Stimulated activated naive CD8-positive, alpha-beta T cell treated with anti-CD3 and anti-CD28 coated beads, Interleukin-15, amount 100 ng/mL, for 72 hours (primary cell): ENCODE results near the gene GRB10.
"Not testable (repeated sequence)": the region's sequence is repeated elsewhere in the genome, so short reads cannot be mapped to it uniquely, and the experiment has no call there.

Experiments
- ATAC-seq: fragments of 150-1000 bp; cut with Tn5 transposase; 2 replicates; pipeline ENCODE4 v1.10.0; 2021; ENCODE audit warnings: mild to moderate bottlenecking, moderate library complexity
- DNase-seq, 2 donors: peaks; one replicate each; pipeline ENCODE4 v3.0.0; 2021 to 2022
- H3K27ac Mint-ChIP-seq, 2 donors: one replicate each; pipeline ENCODE4 v1.8.0; 2022; ENCODE audit warnings: mild to moderate bottlenecking in 2 of 2, mixed read lengths in 2 of 2, moderate library complexity in 2 of 2
- H3K27me3 Mint-ChIP-seq: one replicate; pipeline ENCODE4 v1.8.0; 2022; ENCODE audit warnings: mixed read lengths
- H3K4me1 Mint-ChIP-seq: one replicate; pipeline ENCODE4 v1.8.0; 2022; ENCODE audit warnings: mild to moderate bottlenecking, mixed read lengths
- H3K4me3 Mint-ChIP-seq, 2 donors: one replicate each; pipeline ENCODE4 v1.8.0; 2022; ENCODE audit warnings: mild to moderate bottlenecking in 2 of 2, mixed read lengths in 2 of 2, moderate library complexity in 1 of 2
- H3K9me3 Mint-ChIP-seq, 2 donors: one replicate each; pipeline ENCODE4 v1.8.0; 2022; ENCODE audit warnings: mixed read lengths in 2 of 2

GRB10 gene

DNA sequence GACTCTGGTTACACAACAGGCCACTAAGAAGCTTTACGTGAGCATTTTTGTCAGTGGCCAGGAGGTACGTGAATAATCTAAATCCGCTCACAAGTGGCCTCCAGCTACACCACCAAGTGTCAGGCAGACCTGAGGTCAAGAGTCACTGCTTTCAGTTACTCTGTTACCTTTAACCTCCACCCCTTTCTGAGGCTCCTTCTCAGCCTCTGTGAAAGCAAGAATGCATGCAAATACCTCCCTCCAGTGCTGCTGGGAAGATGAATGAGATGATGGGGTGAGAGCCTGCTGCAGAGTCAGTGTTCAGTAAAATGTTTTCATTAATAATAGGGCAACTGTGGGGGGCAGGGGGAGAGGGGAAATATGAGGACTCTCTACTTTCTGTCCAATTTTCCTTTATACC is 228.7 kb downstream of the GRB10 start:
- no peak for ATAC-seq
- Mint-ChIP-seq H3K27me3 (peaks cover 44% of the 10 kb centered on the region), H3K4me3 (no peak overlapping the region), H3K4me1 (no peaks in the 10 kb centered on the region), H3K9me3 (no peaks in the 10 kb centered on the region), H3K27ac (no peak overlapping the region)
- no peak for DNase-seq

DNA sequence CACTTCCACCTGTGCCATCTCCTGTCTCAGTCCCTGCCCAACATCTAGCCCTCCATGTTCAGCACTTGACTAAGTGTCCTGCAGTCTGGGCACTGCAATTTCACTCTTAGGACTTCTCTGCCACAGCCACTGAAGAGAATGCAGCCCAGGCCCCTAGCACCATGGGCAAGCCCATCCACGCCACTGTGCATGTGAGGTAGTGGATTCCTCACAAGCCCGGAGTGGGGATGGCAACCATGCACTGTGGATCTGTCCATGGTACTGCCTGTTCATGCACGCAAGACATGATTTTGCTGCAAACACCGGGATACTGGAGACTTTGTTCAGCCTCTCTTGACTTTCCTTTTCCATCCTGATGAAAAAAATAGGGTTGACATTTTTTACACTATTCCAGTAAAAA is 229.8 kb downstream of the GRB10 start:
- Mint-ChIP-seq H3K27me3 (peaks cover 33% of the 10 kb centered on the region), H3K4me3 (no peak overlapping the region), H3K9me3 (no peaks in the 10 kb centered on the region), H3K4me1 (no peaks in the 10 kb centered on the region), H3K27ac (no peak overlapping the region)
- ATAC-seq (no peak), DNase-seq (no peak)

DNA sequence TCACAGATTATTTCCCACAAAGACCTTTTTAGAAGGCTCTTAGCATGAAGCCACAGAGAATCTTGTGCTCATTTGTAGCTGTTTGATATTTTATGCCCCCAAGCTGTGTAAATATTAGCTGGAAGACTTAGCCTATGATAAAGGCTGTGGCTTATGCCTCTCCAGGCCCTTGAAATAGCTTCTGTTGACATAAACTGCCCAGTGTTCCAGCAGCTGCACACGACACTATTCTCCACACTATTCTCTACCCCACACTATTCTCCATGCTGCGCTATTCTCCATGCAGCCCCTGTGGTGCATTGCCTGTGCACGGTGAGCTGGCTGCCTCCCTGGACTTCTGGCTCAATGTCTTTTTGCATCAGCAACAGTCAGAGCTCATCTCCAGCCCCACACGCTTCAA is 230.6 kb downstream of the GRB10 start:
- Mint-ChIP-seq H3K9me3 (no peaks in the 10 kb centered on the region), H3K4me3 (no peak overlapping the region), H3K27ac (no peak overlapping the region), H3K27me3 (peaks cover 26% of the 10 kb centered on the region), H3K4me1 (no peaks in the 10 kb centered on the region)
- ATAC-seq (no peak), DNase-seq (no peak)

DNA sequence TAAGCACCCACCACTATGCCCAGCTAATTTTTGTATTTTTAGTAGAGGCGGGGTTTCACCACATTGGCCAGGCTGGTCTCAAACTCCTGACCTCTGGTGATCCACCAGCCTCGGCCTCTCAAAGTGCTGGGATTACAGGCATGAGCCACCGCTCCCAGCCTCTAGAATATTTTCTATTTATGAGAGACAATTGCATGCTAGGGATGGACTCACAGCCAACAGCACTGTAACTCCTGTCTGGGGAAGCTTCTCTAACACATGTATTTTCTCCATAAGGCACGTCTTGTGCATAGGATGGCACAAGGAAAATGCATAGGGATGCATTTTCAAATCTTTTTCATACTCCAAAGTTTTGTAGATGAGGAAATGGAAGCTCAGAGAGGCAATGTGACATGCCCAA is 237.1 kb downstream of the GRB10 start:
- ATAC-seq, H3K27ac Mint-ChIP-seq, DNase-seq, H3K27me3 Mint-ChIP-seq, H3K9me3 Mint-ChIP-seq, H3K4me1 Mint-ChIP-seq, H3K4me3 Mint-ChIP-seq: not testable (repeated sequence)

DNA sequence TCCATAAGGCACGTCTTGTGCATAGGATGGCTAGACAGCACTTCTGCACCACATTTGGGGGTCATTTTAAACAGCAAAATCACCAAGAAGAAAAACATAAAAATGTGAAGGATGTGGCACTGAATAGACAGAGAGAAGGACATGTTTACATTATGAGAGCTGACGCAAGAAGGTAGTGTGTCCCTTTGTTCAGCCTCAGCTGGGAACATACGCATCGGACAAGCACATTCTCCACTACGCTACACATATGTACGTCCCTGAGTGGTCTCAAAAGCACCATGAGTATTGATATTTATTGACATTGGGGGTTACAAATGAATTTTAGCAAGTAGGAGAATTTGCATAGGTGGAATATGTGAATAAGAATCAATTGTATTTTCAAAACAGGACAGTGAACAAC is 237.7 kb downstream of the GRB10 start:
- H3K4me3 Mint-ChIP-seq, result no peak overlapping the region
- DNase-seq (no peak), ATAC-seq (no peak)
- H3K27ac Mint-ChIP-seq, result no peak overlapping the region
- H3K9me3 Mint-ChIP-seq, result no peaks in the 10 kb centered on the region
- H3K4me1 Mint-ChIP-seq, result no peaks in the 10 kb centered on the region
- H3K27me3 Mint-ChIP-seq, result no peaks in the 10 kb centered on the region

DNA sequence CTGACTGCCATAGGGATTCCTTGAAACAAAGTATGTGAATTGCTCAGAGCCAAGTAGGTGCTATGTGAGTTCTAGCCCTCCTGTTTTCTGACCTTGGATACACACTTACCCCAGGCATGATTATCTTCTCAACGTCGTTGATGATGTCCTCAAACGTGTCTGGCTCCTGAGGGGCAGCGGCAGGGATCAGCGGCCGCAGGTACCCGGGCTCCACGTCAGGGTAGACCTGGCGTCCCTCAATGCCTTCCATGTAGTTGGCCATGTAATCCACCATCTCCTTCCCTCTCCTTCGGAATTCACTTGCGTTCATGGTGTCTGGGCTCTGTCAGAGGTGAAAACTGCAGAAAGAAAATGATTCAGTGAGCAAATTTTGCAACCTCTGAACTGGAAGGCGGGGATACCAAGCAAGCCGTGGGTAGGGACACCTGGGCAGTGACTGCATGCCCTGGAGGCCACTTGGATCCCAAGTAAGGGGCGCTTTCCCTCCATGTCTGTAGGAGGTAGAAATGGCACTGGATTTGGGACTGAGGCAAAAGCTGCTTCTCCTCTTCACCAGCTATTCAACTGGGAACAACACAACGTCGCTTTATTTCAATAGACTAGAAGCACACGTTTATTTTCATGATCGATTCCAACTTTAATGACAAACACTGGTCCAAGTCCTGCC is 238.8 kb downstream of the GRB10 start:
- ATAC-seq, result no peak
- H3K4me3 Mint-ChIP-seq, result no peak overlapping the region
- H3K27me3 Mint-ChIP-seq, result no peaks in the 10 kb centered on the region
- DNase-seq, result no peak
- H3K9me3 Mint-ChIP-seq, result no peaks in the 10 kb centered on the region
- peak overlapping the region in 1 of 2 donors; percentile 87 for H3K27ac Mint-ChIP-seq
- H3K4me1 Mint-ChIP-seq, result no peaks in the 10 kb centered on the region

DNA sequence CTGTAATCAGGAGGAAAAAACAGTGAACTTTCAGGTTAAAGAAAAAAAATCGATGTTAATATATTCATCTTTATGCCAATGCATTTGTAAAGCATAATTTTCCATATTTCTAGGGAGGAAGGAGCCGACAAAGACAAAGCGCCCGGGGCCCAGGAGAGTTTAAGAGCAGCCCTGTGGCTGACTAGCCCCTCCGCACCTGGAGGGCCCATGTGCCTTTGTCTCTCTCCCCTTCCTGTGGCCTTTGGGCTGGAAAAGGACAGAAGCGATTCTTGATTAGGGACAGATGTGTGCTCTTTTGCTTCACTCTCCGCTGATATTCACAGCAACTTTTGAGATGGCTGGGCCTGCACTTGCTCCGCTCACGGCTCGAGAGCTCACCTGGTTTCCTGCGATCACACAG is 240.6 kb downstream of the GRB10 start:
- no peak overlapping the region for H3K27ac Mint-ChIP-seq
- no peaks in the 10 kb centered on the region for H3K9me3 Mint-ChIP-seq
- no peaks in the 10 kb centered on the region for H3K4me1 Mint-ChIP-seq
- no peak overlapping the region for H3K4me3 Mint-ChIP-seq
- no peak for DNase-seq
- ATAC-seq, result no peak
- H3K27me3 Mint-ChIP-seq, result no peaks in the 10 kb centered on the region

DNA sequence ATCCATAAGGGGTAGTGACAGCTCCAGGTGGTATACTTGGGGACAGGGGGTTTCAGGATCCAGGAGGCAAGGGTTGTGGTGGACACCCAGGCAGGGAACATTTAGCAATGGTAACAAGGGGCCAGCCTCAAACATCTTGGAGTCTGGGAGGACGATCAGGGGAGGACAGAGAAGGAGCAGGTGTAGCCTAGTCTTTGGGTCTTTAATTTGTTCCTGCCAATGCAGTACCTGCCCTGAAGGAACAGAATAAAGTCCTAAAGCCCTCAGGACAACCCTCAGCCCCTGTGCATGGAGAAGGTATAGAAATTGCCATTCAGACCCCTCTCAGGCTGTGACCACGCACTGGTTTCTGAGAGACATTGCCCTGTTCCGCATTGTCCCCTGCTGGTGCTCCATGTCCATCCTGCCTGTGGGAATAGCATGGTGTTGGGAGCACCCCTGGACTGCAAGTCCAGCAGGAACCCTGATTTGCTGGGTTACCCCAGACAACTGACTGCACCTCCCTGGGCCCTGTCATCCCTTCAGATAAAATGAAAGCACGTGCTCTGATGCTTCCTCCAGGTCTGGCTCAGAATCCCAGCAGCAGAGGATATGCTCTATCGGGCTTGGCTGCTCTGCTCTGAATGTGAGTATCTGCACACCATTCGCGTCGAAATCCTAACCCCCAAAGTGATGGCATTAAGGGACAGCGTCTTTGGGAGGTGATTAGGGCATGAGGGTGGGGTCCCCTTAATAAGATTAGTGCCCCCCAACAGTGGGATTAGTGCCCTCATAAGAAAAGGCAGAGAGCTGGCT is 241.7 kb downstream of the GRB10 start:
- no peaks in the 10 kb centered on the region for H3K4me1 Mint-ChIP-seq
- no peaks in the 10 kb centered on the region for H3K27me3 Mint-ChIP-seq
- H3K9me3 Mint-ChIP-seq, result no peaks in the 10 kb centered on the region
- no peak for DNase-seq
- H3K4me3 Mint-ChIP-seq, result no peak overlapping the region
- peak overlapping the region in 1 of 2 donors; percentile 52 for H3K27ac Mint-ChIP-seq
- peak; percentile 11 for ATAC-seq
